T-helper 2 cell treated with Interferon-gamma antibody and Interleukin-4, amounts not matched to agents 5 μg/mL and 100 μg/mL, for 36 hours (primary cell): ENCODE results near the gene NHS.

Experiments used
- DNase-seq: peaks from one replicate; pipeline ENCODE4 v3.0.0; 2021; ENCODE audit warnings: low spot score
- H3K27ac Mint-ChIP-seq: one replicate; pipeline ENCODE4 v1.8.0; 2021; ENCODE audit warnings: mild to moderate bottlenecking, mixed read lengths
- H3K27me3 Mint-ChIP-seq: one replicate; pipeline ENCODE4 v1.8.0; 2021; ENCODE audit warnings: low read depth, mixed read lengths
- H3K36me3 Mint-ChIP-seq: one replicate; pipeline ENCODE4 v1.8.0; 2021; ENCODE audit warnings: low read depth, mixed read lengths
- H3K4me1 Mint-ChIP-seq: one replicate; pipeline ENCODE4 v1.8.0; 2021; ENCODE audit warnings: low read depth, mixed read lengths
- H3K4me3 Mint-ChIP-seq: one replicate; pipeline ENCODE4 v1.8.0; 2022; ENCODE audit warnings: mild to moderate bottlenecking, moderate library complexity, mixed read lengths
- H3K9me3 Mint-ChIP-seq: one replicate; pipeline ENCODE4 v1.8.0; 2021; ENCODE audit warnings: mixed read lengths

NHS gene

GRCh38 chrX:17773221-17773876, 398.3 kb downstream of the NHS start:
- Mint-ChIP-seq H3K27me3 (no peaks in the 10 kb centered on the region), H3K9me3 (no peaks in the 10 kb centered on the region), H3K4me3 (no peak overlapping the region), H3K27ac (no peak overlapping the region), H3K4me1 (no peaks in the 10 kb centered on the region), H3K36me3 (no peaks in the 10 kb centered on the region)
- DNase-seq = no peak

- no peak for DNase-seq
- no peak overlapping the region for H3K27ac Mint-ChIP-seq
- no peaks in the 10 kb centered on the region for H3K27me3 Mint-ChIP-seq
- H3K4me3 Mint-ChIP-seq = no peak overlapping the region
- H3K36me3 Mint-ChIP-seq = no peaks in the 10 kb centered on the region
- no peaks in the 10 kb centered on the region for H3K9me3 Mint-ChIP-seq
- no peaks in the 10 kb centered on the region for H3K4me1 Mint-ChIP-seq
These were observed 399.1 kb downstream of the NHS start for GRCh38 chrX:17774053-17774452.

GRCh38 chrX:17778997-17779396, 404.0 kb downstream of the NHS start:
- no peaks in the 10 kb centered on the region for H3K27me3 Mint-ChIP-seq
- H3K36me3 Mint-ChIP-seq = no peaks in the 10 kb centered on the region
- H3K4me3 Mint-ChIP-seq = no peak overlapping the region
- H3K9me3 Mint-ChIP-seq = peaks cover 5% of the 10 kb centered on the region
- no peaks in the 10 kb centered on the region for H3K4me1 Mint-ChIP-seq
- DNase-seq = no peak
- H3K27ac Mint-ChIP-seq = no peak overlapping the region

GRCh38 chrX:17779434-17779833, 404.4 kb downstream of the NHS start:
- H3K36me3 Mint-ChIP-seq = no peaks in the 10 kb centered on the region
- DNase-seq = no peak
- H3K4me1 Mint-ChIP-seq = no peaks in the 10 kb centered on the region
- no peak overlapping the region for H3K4me3 Mint-ChIP-seq
- no peaks in the 10 kb centered on the region for H3K27me3 Mint-ChIP-seq
- H3K27ac Mint-ChIP-seq = no peak overlapping the region
- H3K9me3 Mint-ChIP-seq = peaks cover 5% of the 10 kb centered on the region
